Measurements from ENCODE around the gene FOLR1.

- TF ChIP-seq POLR2A (IDR thresholded peaks at IDR 0.05), result no peak
- TF ChIP-seq, protein P1, sequence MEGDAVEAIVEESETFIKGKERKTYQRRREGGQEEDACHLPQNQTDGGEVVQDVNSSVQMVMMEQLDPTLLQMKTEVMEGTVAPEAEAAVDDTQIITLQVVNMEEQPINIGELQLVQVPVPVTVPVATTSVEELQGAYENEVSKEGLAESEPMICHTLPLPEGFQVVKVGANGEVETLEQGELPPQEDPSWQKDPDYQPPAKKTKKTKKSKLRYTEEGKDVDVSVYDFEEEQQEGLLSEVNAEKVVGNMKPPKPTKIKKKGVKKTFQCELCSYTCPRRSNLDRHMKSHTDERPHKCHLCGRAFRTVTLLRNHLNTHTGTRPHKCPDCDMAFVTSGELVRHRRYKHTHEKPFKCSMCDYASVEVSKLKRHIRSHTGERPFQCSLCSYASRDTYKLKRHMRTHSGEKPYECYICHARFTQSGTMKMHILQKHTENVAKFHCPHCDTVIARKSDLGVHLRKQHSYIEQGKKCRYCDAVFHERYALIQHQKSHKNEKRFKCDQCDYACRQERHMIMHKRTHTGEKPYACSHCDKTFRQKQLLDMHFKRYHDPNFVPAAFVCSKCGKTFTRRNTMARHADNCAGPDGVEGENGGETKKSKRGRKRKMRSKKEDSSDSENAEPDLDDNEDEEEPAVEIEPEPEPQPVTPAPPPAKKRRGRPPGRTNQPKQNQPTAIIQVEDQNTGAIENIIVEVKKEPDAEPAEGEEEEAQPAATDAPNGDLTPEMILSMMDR (IDR thresholded peaks at IDR 0.05), result no peak
These were observed 48.7 kb downstream of the FOLR1 start for GRCh38 chr11:72240461-72241290.
